ENCODE results near the gene PARVB.

PARVB gene

GRCh38 chr22:44142421-44143104 is 118.5 kb downstream of the PARVB start:
- Histone ChIP-seq H3K27ac (ENCODE audit: low read depth, low read length, poor library complexity, severe bottlenecking) (no peak overlapping the region), H3K9ac (ENCODE audit: low read length) (no peak overlapping the region), H3K27me3 (ENCODE audit: insufficient read depth, low read length) (no peaks in the 10 kb centered on the region), H3K4me1 (ENCODE audit: insufficient read depth, low read length, severe bottlenecking) (no peaks in the 10 kb centered on the region), H3K9me2 (ENCODE audit: low read depth, low read length) (no peaks in the 10 kb centered on the region), H3K79me2 (ENCODE audit: insufficient read depth, low read length) (no peaks in the 10 kb centered on the region), H3K4me2 (ENCODE audit: low read length) (no peak overlapping the region), H2AFZ (ENCODE audit: low read length) (no peak overlapping the region), H3K4me3 (ENCODE audit: low read depth, low read length, poor library complexity, severe bottlenecking) (no peak overlapping the region), H4K20me1 (ENCODE audit: insufficient read depth, low read length) (no peaks in the 10 kb centered on the region), H3K36me3 (ENCODE audit: insufficient read depth, low read length) (peaks cover 19% of the 10 kb centered on the region), H3K9me3 (ENCODE audit: low read length) (no peaks in the 10 kb centered on the region), H3F3A (ENCODE audit: insufficient read depth, low read length) (no peaks in the 10 kb centered on the region)
- TF ChIP-seq CTCF (IDR thresholded peaks at IDR 0.05; ENCODE audit: low read length) (no peak), EZH2 (IDR thresholded peaks at IDR 0.05; ENCODE audit: borderline replicate concordance, low read length) (no peak)

- no peak overlapping the region for H2AFZ ChIP-seq (ENCODE audit: low read length)
- no peaks in the 10 kb centered on the region for H4K20me1 ChIP-seq (ENCODE audit: insufficient read depth, low read length)
- H3K79me2 ChIP-seq (ENCODE audit: insufficient read depth, low read length), result no peaks in the 10 kb centered on the region
- H3K4me3 ChIP-seq (ENCODE audit: low read depth, low read length, poor library complexity, severe bottlenecking), result no peak overlapping the region
- H3K4me2 ChIP-seq (ENCODE audit: low read length), result no peak overlapping the region
- H3K27ac ChIP-seq (ENCODE audit: low read depth, low read length, poor library complexity, severe bottlenecking), result no peak overlapping the region
- no peaks in the 10 kb centered on the region for H3K27me3 ChIP-seq (ENCODE audit: insufficient read depth, low read length)
- no peak for TF ChIP-seq EZH2 (IDR thresholded peaks at IDR 0.05; ENCODE audit: borderline replicate concordance, low read length)
- TF ChIP-seq CTCF (IDR thresholded peaks at IDR 0.05; ENCODE audit: low read length), result no peak
- no peak overlapping the region for H3K9ac ChIP-seq (ENCODE audit: low read length)
- H3K9me2 ChIP-seq (ENCODE audit: low read depth, low read length), result no peaks in the 10 kb centered on the region
- H3K9me3 ChIP-seq (ENCODE audit: low read length), result no peaks in the 10 kb centered on the region
- H3F3A ChIP-seq (ENCODE audit: insufficient read depth, low read length), result no peaks in the 10 kb centered on the region
- no peaks in the 10 kb centered on the region for H3K4me1 ChIP-seq (ENCODE audit: insufficient read depth, low read length, severe bottlenecking)
- H3K36me3 ChIP-seq (ENCODE audit: insufficient read depth, low read length), result peaks cover 14% of the 10 kb centered on the region
Observed at GRCh38 chr22:44143105-44143474, 119.0 kb downstream of the PARVB start.

- H3K36me3 ChIP-seq (ENCODE audit: insufficient read depth, low read length), result peaks cover 10% of the 10 kb centered on the region; the same call in 1 of the 2 replicates
- H4K20me1 ChIP-seq (ENCODE audit: insufficient read depth, low read length), result no peaks in the 10 kb centered on the region
- H3K9me3 ChIP-seq (ENCODE audit: low read length), result no peaks in the 10 kb centered on the region
- no peak overlapping the region for H3K9ac ChIP-seq (ENCODE audit: low read length)
- no peak for TF ChIP-seq EZH2 (IDR thresholded peaks at IDR 0.05; ENCODE audit: borderline replicate concordance, low read length)
- TF ChIP-seq CTCF (IDR thresholded peaks at IDR 0.05; ENCODE audit: low read length), result no peak
- no peak overlapping the region for H3K4me2 ChIP-seq (ENCODE audit: low read length)
- no peaks in the 10 kb centered on the region for H3K4me1 ChIP-seq (ENCODE audit: insufficient read depth, low read length, severe bottlenecking)
- H3K9me2 ChIP-seq (ENCODE audit: low read depth, low read length), result no peaks in the 10 kb centered on the region
- no peaks in the 10 kb centered on the region for H3F3A ChIP-seq (ENCODE audit: insufficient read depth, low read length)
- no peak overlapping the region for H3K4me3 ChIP-seq (ENCODE audit: low read depth, low read length, poor library complexity, severe bottlenecking)
- no peaks in the 10 kb centered on the region for H3K27me3 ChIP-seq (ENCODE audit: insufficient read depth, low read length)
- H3K79me2 ChIP-seq (ENCODE audit: insufficient read depth, low read length), result no peaks in the 10 kb centered on the region
- H2AFZ ChIP-seq (ENCODE audit: low read length), result no peak overlapping the region
- H3K27ac ChIP-seq (ENCODE audit: low read depth, low read length, poor library complexity, severe bottlenecking), result no peak overlapping the region
Observed at GRCh38 chr22:44143579-44143978, 119.5 kb downstream of the PARVB start.

All from OCI-LY1 (cell line).